Neutrophil (primary cell): Measurements from ENCODE around the gene OR4E1.

ENCODE experiments used
- H3K27ac ChIP-seq: fragments of 200-600 bp; sonication (generic); 2 replicates; pipeline ENCODE4 v1.5.1; 2016; ENCODE audit warnings: mild to moderate bottlenecking, moderate library complexity
- H3K27me3 ChIP-seq: fragments of 200-600 bp; sonication (generic); 2 replicates; pipeline ENCODE4 v1.6.0; 2016; ENCODE audit warnings: mild to moderate bottlenecking
- H3K36me3 ChIP-seq: fragments of 200-600 bp; sonication (generic); 2 replicates; pipeline ENCODE4 v1.5.1; 2017
- H3K4me1 ChIP-seq, 2 experiments: fragments of 200-600 bp in 1 of 2; sonication (generic) in 1 of 2; 1 replicate in 1 of 2; 2 replicates in 1 of 2; pipeline versions ENCODE4 v1.5.1 to v1.6.1; 2013 to 2016; ENCODE audit warnings: low read depth in 1 of 2, low read length in 1 of 2, mild to moderate bottlenecking in 1 of 2, moderate library complexity in 1 of 2; ENCODE audit not compliant: control insufficient read depth in 1 of 2, insufficient read depth in 1 of 2
- H3K4me3 ChIP-seq, 2 experiments: fragments of 200-600 bp in 1 of 2; sonication (generic) in 1 of 2; 1 replicate in 1 of 2; 2 replicates in 1 of 2; pipeline ENCODE4 v1.5.1; 2013 to 2016; ENCODE audit warnings: low read depth in 1 of 2, low read length in 1 of 2, mild to moderate bottlenecking in 1 of 2, moderate library complexity in 1 of 2
- H3K9me3 ChIP-seq: fragments of 200-600 bp; sonication (generic); 2 replicates; pipeline ENCODE4 v1.5.1; 2016
- CTCF ChIP-seq: fragments of 200-600 bp; sonication (generic); IDR thresholded peaks from 2 replicates; pipeline ENCODE4 v1.5.1; 2016; ENCODE audit warnings: antibody characterized with exemption

OR4E1 gene

GRCh38 chr14:21652209-21652808 lies 21.3 kb downstream of the OR4E1 start:
- no peak for TF ChIP-seq CTCF
- H3K36me3 ChIP-seq = no peaks in the 10 kb centered on the region
- H3K27me3 ChIP-seq = no peaks in the 10 kb centered on the region
- H3K4me3 ChIP-seq = no peak overlapping the region
- no peaks in the 10 kb centered on the region for H3K9me3 ChIP-seq
- no peaks in the 10 kb centered on the region for H3K4me1 ChIP-seq
- no peak overlapping the region for H3K27ac ChIP-seq

DNA sequence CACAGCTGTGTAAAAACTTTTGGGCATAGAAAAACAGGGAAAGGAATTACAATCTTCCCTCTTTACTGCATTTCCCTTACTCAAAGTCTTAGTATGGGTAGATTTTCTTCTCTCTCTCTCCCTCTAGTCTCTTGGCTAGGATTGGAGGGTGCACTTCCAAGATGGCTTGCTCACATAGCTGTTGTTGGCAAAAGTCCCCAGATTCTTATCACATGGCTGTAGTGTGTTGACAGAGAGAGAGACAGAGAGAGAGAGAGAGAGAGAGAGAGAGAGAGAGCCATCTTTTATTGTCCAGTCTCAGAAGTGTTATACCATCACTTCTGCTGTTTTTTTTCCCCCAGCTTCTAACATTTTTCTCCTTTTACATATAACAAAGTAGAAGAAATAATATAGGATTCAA lies 26.2 kb downstream of the OR4E1 start:
- TF ChIP-seq CTCF = no peak
- no peak overlapping the region for H3K27ac ChIP-seq
- H3K9me3 ChIP-seq = no peaks in the 10 kb centered on the region
- H3K4me1 ChIP-seq = no peaks in the 10 kb centered on the region
- H3K36me3 ChIP-seq = no peaks in the 10 kb centered on the region
- H3K4me3 ChIP-seq = no peak overlapping the region
- no peaks in the 10 kb centered on the region for H3K27me3 ChIP-seq

DNA sequence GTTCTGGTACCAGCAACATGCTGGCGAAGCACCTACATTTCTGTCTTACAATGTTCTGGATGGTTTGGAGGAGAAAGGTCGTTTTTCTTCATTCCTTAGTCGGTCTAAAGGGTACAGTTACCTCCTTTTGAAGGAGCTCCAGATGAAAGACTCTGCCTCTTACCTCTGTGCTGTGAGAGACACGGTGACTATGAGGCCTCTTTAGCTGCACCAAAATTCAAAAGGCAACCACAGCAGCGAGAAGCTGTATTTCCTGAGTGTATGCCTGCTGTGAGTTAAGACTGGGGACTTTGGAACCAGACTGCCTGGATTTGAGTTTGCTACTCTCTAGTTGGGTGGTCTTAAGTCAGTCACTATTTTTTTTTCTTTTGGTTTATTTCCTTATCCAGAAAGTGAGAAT lies 30.2 kb downstream of the OR4E1 start:
- no peak overlapping the region for H3K4me3 ChIP-seq

DNA sequence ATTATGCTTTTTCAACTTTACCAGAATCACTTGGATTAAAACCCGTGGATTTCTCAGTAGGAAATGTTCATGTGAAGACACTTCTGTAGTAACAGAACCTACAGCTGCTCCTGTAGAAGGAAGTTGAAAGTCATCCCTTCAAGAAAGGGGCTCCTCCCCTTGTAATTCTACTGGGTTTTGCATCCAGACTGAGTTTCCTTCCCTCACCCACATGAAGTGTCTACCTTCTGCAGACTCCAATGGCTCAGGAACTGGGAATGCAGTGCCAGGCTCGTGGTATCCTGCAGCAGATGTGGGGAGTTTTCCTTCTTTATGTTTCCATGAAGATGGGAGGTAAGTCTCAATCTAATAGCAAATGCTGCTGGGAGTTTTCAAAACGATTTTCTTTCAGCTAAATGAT lies 30.9 kb downstream of the OR4E1 start:
- Histone ChIP-seq H3K9me3 (no peaks in the 10 kb centered on the region), H3K27me3 (peaks cover 4% of the 10 kb centered on the region), H3K27ac (no peak overlapping the region), H3K36me3 (no peaks in the 10 kb centered on the region), H3K4me1 (no peaks in the 10 kb centered on the region), H3K4me3 (no peak overlapping the region)
- TF ChIP-seq CTCF = no peak

More for the DNA sequence above, 30.2 kb downstream of the OR4E1 start:
- no peaks in the 10 kb centered on the region for H3K36me3 ChIP-seq
- no peak for TF ChIP-seq CTCF
- no peak overlapping the region for H3K27ac ChIP-seq
- H3K4me1 ChIP-seq = no peaks in the 10 kb centered on the region
- no peaks in the 10 kb centered on the region for H3K27me3 ChIP-seq
- no peaks in the 10 kb centered on the region for H3K9me3 ChIP-seq

- Histone ChIP-seq H3K4me3 (no peak within 1 kb of the TSS), H3K27me3 (peaks cover 5% of the 10 kb centered on the region), H3K27ac (no peak within 1 kb of the TSS), H3K4me1 (no peaks in the 10 kb centered on the region), H3K9me3 (no peaks in the 10 kb centered on the region), H3K36me3 (no peaks in the 10 kb centered on the region)
- TF ChIP-seq CTCF = no peak
Observed at GRCh38 chr14:21634840-21635239, 38.8 kb downstream of the OR4E1 start, which contains the start of gene OR10G2. Gene OR10G2, minus strand, starts transcription at chr14:21634940. Its CDS starts 98 bp downstream, at chr14:21634842.
